GM18520 (cell line): ENCODE data around the gene HMCES.
"Not testable (repeated sequence)": the region's sequence is repeated elsewhere in the genome, so short reads cannot be mapped to it uniquely, and the experiment has no call there.

Source experiments
- ATAC-seq: cut with Tn5 transposase; IDR thresholded peaks from one replicate; pipeline ENCODE4 v1.9.1; 2021; ENCODE audit not compliant: unreplicated experiment

Gene HMCES

DNA sequence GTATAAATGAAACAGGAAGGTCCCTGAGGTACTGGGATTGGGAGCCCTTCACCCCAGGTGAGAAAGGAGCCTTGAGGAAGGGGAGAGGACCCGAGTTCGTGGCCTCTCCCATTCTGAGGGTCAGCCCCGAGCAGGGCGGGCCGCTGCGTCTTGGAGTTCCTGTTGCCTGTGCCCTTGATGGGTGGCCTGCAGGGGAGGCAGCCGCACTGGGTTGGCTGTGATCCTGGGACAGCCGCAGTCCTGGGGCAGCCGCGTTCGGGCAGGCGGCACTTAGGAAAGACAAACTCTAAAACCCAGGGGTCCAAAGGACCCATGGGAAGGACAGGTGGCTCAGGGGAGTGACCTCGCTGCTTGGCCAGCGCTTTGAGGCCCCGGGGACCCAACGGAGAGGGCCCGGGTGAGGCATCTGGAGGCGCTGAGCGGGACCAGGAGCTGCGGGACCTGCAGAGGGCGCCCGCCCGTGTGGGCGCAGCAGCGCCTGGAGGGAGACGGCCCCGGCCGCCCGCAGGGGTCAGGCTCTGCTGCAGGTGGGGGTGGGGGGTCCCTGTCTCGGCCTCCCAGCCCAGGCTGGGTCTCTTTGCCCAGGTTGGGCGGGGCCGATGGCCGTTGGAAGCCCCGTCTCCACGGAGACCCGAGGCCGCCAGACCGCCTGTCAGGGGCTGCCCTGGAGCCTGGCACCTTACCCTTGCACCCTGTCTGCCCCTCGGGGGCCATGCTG lies 65.1 kb downstream of the HMCES start:
- no peak for ATAC-seq

GRCh38 chr3:129344540-129345220 lies 66.0 kb downstream of the HMCES start:
- no peak for ATAC-seq

DNA sequence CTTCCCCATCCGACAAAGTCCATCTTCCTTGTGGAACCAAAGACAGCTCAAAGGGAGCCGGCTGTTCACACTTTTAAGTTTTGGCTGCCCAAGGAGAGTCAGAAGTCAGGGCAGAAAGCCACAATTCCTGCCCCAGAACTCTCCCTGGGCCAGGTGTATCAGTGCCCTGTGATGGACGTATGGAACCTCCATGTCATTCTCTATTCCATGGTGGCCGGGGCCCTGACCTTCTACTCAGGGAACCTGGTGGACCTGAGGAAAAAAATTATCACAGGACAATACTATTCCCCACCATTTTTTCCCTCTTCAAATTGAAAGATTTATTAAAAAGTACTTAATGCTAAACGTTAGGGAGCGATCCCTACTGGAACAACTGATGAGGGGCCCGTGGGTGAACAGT lies 66.6 kb downstream of the HMCES start:
- ATAC-seq: no peak

- no peak for ATAC-seq
Measured at GRCh38 chr3:129345971-129346370, 67.3 kb downstream of the HMCES start.

DNA sequence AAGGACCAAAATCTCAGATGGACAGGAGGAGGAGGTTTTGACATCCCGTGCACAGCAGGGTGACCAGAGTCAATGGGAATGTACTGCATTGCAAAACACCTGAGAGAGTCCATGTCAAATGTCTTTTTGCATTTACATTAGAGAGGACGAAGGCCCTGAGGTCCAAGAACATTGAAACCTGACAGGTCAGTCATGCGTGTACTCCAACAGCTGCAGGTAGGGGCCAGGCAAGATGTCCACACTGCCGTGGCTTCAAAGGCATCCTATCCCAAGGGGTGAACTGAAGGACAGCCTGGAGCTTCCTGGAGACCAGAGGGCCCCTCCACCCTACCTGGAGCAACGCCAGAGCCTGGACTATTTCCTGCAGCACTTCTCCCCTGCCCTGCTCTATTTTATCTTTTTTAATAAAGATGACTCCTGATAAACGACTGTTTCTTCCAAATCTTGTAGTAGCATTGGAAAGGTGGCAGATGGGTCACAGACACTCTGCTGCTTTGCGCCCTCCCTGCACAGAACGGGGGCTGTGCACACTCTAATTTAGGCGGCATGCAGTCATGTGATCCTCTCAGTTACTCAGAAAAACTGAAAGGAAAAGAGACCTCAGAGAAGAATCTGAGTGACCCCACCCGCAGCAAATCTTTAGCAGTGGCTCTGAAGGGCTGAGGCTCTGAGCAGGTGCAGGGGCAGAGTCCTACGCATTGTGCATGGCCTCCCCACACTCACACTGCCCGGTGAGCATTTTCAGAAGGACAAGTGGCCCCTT lies 68.2 kb downstream of the HMCES start:
- no peak for ATAC-seq

DNA sequence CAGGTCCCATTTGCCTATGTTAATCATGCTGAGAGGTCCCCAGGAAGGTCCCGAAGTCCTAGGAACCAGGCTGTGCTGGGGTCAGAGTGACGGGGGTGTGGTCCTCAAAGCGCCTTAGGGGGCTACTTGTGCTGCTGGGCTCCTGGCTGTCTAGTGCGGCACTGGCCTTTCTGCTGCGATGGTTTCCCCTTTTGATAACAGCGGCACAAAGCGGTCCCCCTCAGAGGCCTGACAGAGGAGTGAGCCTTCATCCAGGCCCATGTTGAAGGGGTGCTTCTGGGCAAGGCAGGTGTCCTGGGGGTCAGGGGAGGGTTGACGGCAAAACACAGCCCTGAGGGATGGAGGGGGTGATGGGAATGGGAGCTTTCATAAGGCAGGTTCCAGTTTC lies 68.8 kb downstream of the HMCES start:
- no peak for ATAC-seq

DNA sequence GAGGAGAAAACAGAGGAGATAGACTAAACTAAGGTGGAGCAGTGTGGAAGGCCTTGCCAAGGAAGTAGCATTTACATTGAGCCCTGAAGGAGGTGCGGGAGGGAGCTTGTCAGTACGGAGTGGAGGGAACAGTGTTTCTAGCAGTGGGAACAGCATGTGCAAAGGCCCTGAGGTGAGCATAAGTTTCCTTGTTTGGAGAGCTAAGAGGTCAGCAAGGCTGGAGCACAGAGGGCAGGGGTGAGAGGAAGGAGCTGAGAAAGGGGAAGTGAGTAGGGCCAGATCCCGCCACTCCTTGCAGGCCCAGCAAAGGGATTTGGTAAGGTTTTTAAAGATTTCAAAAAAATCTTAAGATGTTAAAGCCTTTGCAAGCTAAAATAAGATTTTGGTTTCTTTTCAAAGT lies 70.1 kb downstream of the HMCES start:
- ATAC-seq: no peak

- not testable (repeated sequence) for ATAC-seq
Measured at GRCh38 chr3:129349169-129349568, 70.5 kb downstream of the HMCES start.

GRCh38 chr3:129349791-129350190 lies 71.1 kb downstream of the HMCES start:
- ATAC-seq: no peak

- ATAC-seq: no peak
Measured at GRCh38 chr3:129352045-129352444, 73.4 kb downstream of the HMCES start.

DNA sequence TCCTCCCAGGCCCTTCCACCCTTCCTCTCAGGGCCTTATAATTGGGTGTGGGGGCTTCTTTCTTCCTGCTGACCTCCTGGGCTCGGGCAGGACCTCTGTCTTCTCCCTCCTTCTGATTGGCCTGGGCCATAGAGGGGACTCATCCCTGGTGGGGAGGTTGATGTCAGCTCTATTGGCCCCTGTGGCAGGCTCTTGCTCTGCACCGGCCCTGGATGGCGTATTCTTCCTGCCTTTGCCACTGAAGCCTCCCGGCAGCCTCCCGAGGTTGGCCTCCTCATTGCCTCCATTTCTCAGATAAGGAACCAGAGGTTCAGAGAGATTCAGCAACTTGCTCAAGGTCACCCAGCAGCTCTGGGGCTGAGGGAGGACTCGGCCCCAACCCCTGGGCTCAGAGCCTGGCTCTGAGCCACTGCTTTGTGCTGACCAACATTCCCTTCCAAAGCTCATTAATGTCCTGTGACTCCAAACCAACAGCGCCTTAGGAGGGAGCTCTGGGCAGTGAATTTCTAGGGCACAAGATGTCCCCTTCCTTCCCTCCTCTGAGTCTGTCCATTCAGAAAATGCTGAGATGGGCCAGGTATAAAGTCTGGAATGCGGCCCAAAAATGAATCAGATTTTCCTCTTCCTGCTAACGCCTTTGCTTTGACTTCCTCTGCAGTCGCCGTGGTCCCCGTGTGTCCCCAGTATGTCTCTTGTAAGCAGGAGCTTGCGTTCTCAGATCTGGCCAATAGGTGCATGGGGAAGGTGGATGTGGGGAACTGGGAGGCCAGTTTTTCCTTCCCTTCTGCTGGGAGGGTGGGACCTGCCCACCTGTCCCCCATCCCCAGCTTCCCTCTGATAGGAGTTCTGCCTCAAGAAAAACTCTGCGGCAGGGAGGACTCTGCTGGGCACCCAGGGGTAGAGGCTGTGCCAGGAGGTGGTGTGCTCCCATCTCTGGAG lies 74.2 kb downstream of the HMCES start:
- ATAC-seq: no peak

- no peak for ATAC-seq
Measured at GRCh38 chr3:129353589-129353941, 74.9 kb downstream of the HMCES start.
